ENCODE data around the gene AP3B1. TPM values are rescaled to one million over a fixed set of nuclear protein-coding genes. Genes with fewer than 3 reads are reported as not detected.

Gene AP3B1
- total RNA-seq, 2 experiments from 2014 or later: 32.5 to 39.5 TPM

DNA sequence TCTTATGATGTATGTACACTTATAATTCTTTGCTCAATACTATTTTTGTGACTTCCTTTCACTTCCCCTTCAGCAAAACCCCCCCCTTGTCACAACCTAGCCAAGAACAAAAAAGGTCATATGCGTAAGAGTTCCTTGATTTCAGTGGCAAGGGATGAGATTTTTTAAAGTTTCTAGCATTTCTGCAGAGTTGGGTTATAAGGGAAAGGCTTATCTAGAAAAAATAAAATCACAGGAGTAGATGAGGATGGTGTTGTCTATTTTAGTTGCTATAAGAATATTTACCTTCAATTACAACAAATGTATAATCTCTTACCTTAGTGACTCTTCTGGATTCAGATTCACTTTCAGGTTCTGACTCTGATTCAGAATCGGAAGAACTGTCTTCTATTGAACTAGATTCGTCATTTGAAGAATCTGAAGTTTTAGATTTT lies 184.6 kb downstream of the AP3B1 start:
- TF ChIP-seq CTCF (conservative IDR thresholded peaks at IDR 0.05; ENCODE audit: low read length) (no peak), EZH2phosphoT487 (IDR thresholded peaks at IDR 0.05; ENCODE audit: borderline replicate concordance, low read depth, low read length) (no peak)
- Histone ChIP-seq H3K4me3 (ENCODE audit: low read depth, low read length, poor library complexity, severe bottlenecking) (no peak overlapping the region), H3K4me2 (ENCODE audit: low read length) (peak overlapping the region; percentile 66), H3K9me3 (ENCODE audit: low read length) (no peaks in the 10 kb centered on the region), H3K27ac (ENCODE audit: low read depth, low read length, poor library complexity, severe bottlenecking) (peak overlapping the region; percentile 49), H3K79me2 (ENCODE audit: insufficient read depth, low read depth, low read length) (no peaks in the 10 kb centered on the region), H2AFZ (ENCODE audit: low read length) (no peak overlapping the region), H3K36me3 (ENCODE audit: insufficient read depth, low read length) (peaks cover 29% of the 10 kb centered on the region), H3K9me2 (ENCODE audit: insufficient read depth, low read length) (no peaks in the 10 kb centered on the region), H3K4me1 (ENCODE audit: insufficient read depth, low read length, poor library complexity, severe bottlenecking) (peaks cover 64% of the 10 kb centered on the region), H4K20me1 (ENCODE audit: insufficient read depth, low read length) (no peaks in the 10 kb centered on the region)
- ChIA-PET POLR2A (no interaction called here), CTCF (ENCODE audit: unreplicated experiment) (no interaction called here)
- intact Hi-C loops (cut with micrococcal nuclease; ENCODE audit: unreplicated experiment): loop anchor here (5.0 to 10.0 kb wide), 2 partner anchors 247 to 335 kb away; partner anchors contain the start of gene TBCA
- peak; percentile 59 for DNase-seq (ENCODE audit: low spot score)
- no TSS peak for BruUV-seq (replicated peaks)

DNA sequence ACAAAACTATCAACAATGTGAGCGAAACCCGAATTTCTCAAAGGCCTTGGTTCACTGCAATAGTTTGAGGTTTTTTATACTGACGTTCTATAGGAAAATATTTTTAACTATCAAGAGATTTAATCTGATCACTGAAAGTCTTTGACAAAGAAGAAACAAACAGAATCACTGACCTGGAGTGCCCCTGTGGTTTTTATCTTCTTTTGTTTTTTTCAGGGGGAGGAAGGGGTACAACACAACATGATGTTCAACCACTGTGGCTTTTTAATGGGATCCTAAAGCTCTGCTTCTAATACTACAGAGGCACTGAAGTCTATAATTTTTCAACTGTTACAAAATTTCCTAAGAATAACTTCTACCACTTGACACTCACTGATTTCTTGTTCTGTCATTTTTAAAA lies 185.9 kb downstream of the AP3B1 start:
- intact Hi-C loops (cut with micrococcal nuclease; ENCODE audit: unreplicated experiment): no loop called here
- ChIA-PET POLR2A (interaction anchor here (0.6 to 1.2 kb wide), 2 partner anchors 61 to 794 kb away, joined by 4 to 5 read pairs; no protein-coding TSS in a partner anchor), CTCF (ENCODE audit: unreplicated experiment) (no interaction called here)
- H3K79me2 ChIP-seq (ENCODE audit: insufficient read depth, low read depth, low read length): no peaks in the 10 kb centered on the region
- no peak for TF ChIP-seq EZH2phosphoT487 (IDR thresholded peaks at IDR 0.05; ENCODE audit: borderline replicate concordance, low read depth, low read length)
- no peaks in the 10 kb centered on the region for H3K9me3 ChIP-seq (ENCODE audit: low read length)
- H3K36me3 ChIP-seq (ENCODE audit: insufficient read depth, low read length): peaks cover 29% of the 10 kb centered on the region
- no peaks in the 10 kb centered on the region for H4K20me1 ChIP-seq (ENCODE audit: insufficient read depth, low read length)
- no peak overlapping the region for H2AFZ ChIP-seq (ENCODE audit: low read length)
- H3K4me1 ChIP-seq (ENCODE audit: insufficient read depth, low read length, poor library complexity, severe bottlenecking): peaks cover 51% of the 10 kb centered on the region
- peak overlapping the region; percentile 48 for H3K27ac ChIP-seq (ENCODE audit: low read depth, low read length, poor library complexity, severe bottlenecking)
- H3K9me2 ChIP-seq (ENCODE audit: insufficient read depth, low read length): no peaks in the 10 kb centered on the region
- peak; percentile 56 for DNase-seq (ENCODE audit: low spot score)
- no TSS peak for BruUV-seq (replicated peaks)
- peak overlapping the region; percentile 12 for H3K4me3 ChIP-seq (ENCODE audit: low read depth, low read length, poor library complexity, severe bottlenecking)
- H3K4me2 ChIP-seq (ENCODE audit: low read length): peak overlapping the region; percentile 66

DNA sequence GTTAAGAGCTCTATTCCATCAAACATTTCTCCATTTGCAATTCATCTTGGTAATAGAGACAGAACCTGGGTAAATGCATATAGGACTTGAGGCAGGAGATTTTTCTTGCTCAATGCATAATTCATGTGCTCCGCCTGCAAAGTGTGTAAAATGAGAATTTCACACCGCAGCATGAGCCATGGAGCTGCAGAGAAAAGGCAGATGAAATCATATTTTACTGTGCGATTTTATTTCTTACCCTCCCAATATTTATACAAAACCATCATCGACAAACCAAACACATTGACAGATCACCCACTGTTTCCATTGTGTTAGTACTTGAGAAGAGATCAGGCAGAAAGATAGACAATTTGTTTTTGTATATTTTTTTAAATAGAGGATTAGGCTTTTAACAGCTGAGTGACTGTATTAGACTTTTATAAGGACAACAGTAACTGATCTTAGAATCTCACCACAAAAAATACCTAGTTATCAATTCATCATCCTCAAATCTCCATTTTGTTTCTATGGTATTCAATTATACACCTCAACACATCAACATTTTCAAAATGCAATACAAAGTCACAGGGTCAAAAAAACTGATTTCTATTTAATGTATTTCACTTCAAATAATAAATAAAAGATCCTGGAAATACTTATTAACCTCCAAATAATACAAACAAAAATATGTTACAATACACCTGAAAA lies 191.1 kb downstream of the AP3B1 start:
- no peaks in the 10 kb centered on the region for H3K9me3 ChIP-seq (ENCODE audit: low read length)
- no peak overlapping the region for H2AFZ ChIP-seq (ENCODE audit: low read length)
- peaks cover 8% of the 10 kb centered on the region for H3K4me1 ChIP-seq (ENCODE audit: insufficient read depth, low read length, poor library complexity, severe bottlenecking)
- intact Hi-C loops (cut with micrococcal nuclease; ENCODE audit: unreplicated experiment): no loop called here
- H3K27ac ChIP-seq (ENCODE audit: low read depth, low read length, poor library complexity, severe bottlenecking): no peak overlapping the region
- no peak overlapping the region for H3K4me3 ChIP-seq (ENCODE audit: low read depth, low read length, poor library complexity, severe bottlenecking)
- no peak for DNase-seq (ENCODE audit: low spot score)
- no peaks in the 10 kb centered on the region for H4K20me1 ChIP-seq (ENCODE audit: insufficient read depth, low read length)
- peaks cover 37% of the 10 kb centered on the region for H3K36me3 ChIP-seq (ENCODE audit: insufficient read depth, low read length)
- no peak for TF ChIP-seq EZH2phosphoT487 (IDR thresholded peaks at IDR 0.05; ENCODE audit: borderline replicate concordance, low read depth, low read length)
- no peak for TF ChIP-seq CTCF (conservative IDR thresholded peaks at IDR 0.05; ENCODE audit: low read length)
- H3K9me2 ChIP-seq (ENCODE audit: insufficient read depth, low read length): no peaks in the 10 kb centered on the region
- ChIA-PET CTCF (ENCODE audit: unreplicated experiment) (no interaction called here), POLR2A (interaction anchor here (0.5 to 0.8 kb wide), 2 partner anchors 36 to 248 kb away, joined by 3 to 4 read pairs; no protein-coding TSS in a partner anchor)
- H3K4me2 ChIP-seq (ENCODE audit: low read length): no peak overlapping the region
- H3K79me2 ChIP-seq (ENCODE audit: insufficient read depth, low read depth, low read length): no peaks in the 10 kb centered on the region
- no TSS peak for BruUV-seq (replicated peaks)

Measured in OCI-LY7 (cell line).